ENCODE results near the gene ADAMTS20. TPM values are rescaled to one million over a fixed set of nuclear protein-coding genes. Genes with fewer than 3 reads are reported as not detected.
"Not testable (repeated sequence)": the region's sequence is repeated elsewhere in the genome, so short reads cannot be mapped to it uniquely, and the experiment has no call there.

ADAMTS20 gene, protein sequence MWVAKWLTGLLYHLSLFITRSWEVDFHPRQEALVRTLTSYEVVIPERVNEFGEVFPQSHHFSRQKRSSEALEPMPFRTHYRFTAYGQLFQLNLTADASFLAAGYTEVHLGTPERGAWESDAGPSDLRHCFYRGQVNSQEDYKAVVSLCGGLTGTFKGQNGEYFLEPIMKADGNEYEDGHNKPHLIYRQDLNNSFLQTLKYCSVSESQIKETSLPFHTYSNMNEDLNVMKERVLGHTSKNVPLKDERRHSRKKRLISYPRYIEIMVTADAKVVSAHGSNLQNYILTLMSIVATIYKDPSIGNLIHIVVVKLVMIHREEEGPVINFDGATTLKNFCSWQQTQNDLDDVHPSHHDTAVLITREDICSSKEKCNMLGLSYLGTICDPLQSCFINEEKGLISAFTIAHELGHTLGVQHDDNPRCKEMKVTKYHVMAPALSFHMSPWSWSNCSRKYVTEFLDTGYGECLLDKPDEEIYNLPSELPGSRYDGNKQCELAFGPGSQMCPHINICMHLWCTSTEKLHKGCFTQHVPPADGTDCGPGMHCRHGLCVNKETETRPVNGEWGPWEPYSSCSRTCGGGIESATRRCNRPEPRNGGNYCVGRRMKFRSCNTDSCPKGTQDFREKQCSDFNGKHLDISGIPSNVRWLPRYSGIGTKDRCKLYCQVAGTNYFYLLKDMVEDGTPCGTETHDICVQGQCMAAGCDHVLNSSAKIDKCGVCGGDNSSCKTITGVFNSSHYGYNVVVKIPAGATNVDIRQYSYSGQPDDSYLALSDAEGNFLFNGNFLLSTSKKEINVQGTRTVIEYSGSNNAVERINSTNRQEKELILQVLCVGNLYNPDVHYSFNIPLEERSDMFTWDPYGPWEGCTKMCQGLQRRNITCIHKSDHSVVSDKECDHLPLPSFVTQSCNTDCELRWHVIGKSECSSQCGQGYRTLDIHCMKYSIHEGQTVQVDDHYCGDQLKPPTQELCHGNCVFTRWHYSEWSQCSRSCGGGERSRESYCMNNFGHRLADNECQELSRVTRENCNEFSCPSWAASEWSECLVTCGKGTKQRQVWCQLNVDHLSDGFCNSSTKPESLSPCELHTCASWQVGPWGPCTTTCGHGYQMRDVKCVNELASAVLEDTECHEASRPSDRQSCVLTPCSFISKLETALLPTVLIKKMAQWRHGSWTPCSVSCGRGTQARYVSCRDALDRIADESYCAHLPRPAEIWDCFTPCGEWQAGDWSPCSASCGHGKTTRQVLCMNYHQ (N-terminal part only)
- not detected for total RNA-seq
- long read RNA-seq, donor 1 = 0 reads
- long read RNA-seq, donor 2 = 0 reads

DNA sequence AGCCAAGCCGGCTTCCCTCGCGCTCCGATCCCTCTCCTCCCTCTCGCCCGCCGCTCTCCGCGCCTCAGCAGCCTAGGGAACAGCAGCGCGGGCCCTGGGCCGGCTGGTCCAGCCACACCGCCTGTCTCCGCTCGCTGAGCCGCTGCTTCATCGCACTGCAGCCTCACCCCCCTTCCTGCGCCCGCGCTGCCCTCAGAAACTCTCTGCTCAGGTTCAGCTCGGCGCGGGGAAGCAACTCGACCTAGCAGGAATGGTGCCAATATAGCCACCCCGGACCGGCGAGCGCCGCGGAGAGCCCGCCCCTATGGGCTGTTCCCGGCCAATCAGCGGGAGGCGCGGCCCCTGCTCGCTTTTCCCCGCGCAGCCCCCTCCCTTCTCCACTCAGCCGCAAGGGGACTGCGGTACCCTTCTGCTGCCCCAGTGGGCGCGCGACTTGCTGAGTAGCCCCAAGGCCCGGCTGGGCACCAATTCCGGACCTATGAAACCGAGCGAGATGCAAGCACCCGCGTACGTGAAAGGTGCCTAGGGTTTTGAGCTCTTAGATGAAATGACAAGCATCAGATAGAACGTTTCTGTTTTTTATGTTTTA is at the start of gene ADAMTS20:
ADAMTS20 (minus strand) TSS at position 233 of the 589 bp plus-strand sequence. CDS start 282 bp downstream, outside the sequence.
- intact Hi-C loops (cut with DNase I) = no loop called here
- no peak for DNase-seq (ENCODE audit: low spot score)

DNA sequence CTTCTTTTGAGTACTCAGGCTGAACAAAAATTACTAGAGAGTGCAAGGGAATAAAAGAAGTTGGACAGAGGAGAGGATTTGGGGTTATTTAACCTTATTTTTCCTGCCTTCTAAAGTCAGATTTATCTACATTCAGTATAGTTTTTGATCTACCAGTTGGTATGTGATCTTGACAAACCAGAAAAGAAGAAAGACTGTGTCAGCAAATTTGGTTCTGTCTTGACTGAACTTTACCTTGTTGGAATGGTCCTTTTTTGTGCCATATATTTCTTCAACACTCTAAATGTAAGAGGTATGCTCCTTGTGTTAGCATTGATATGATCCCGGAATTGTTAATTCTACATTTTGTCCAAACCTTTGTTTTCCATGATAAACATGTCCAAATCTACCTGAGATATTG is 47.7 kb upstream of the ADAMTS20 start:
- DNase-seq (ENCODE audit: low spot score) = no peak
- intact Hi-C loops (cut with DNase I) = no loop called here

- no peak for DNase-seq (ENCODE audit: low spot score)
- intact Hi-C loops (cut with DNase I) = no loop called here
Observed at GRCh38 chr12:43599066-43599465, 47.1 kb upstream of the ADAMTS20 start.

GRCh38 chr12:43590307-43590706 is 38.3 kb upstream of the ADAMTS20 start:
- intact Hi-C loops (cut with DNase I) = no loop called here
- no peak for DNase-seq (ENCODE audit: low spot score)

GRCh38 chr12:43586646-43587245 is 34.7 kb upstream of the ADAMTS20 start:
- intact Hi-C loops (cut with DNase I) = no loop called here
- DNase-seq (ENCODE audit: low spot score) = no peak

DNA sequence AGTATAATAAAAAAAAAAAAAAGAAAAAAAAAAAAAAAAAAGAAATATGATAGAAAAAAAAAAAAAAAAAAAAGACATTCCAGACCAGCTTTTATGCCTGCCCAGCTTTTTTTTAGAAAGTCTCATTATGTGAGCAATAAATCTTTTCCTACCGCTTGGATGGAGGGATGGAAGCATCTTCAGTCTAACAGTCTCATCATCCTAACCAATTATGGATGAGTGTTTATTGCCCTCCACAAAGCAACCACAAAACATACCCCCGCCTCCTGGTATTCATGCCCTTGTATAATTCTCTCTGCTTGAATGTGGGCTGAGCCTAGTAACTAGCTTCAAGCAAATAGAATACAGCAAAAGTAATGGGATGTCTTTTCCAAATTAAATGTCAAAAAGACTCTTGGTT is 33.7 kb upstream of the ADAMTS20 start:
- intact Hi-C loops (cut with DNase I) = no loop called here
- DNase-seq (ENCODE audit: low spot score) = no peak

DNA sequence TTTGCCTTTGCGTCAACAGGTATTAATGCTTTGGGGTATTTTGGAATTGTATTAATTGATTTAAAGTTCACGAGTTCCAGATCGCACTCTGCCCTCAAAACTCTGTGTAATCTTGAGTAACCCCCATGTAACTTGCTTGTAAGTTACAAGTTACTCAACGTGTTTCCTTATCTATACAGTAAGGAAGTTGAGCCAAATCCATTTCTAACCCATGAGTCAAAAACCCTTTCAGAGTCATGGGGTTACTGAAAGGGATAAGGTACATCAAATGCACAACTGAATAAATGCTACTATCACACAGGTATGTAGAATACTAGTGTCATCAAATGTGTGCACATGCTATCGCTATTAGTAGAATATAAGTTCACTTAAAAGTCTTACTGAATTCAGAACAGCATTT is 28.6 kb upstream of the ADAMTS20 start:
- DNase-seq (ENCODE audit: low spot score) = no peak
- intact Hi-C loops (cut with DNase I) = no loop called here

GRCh38 chr12:43579206-43579605 is 27.2 kb upstream of the ADAMTS20 start:
- intact Hi-C loops (cut with DNase I) = no loop called here
- DNase-seq (ENCODE audit: low spot score) = no peak

- DNase-seq (ENCODE audit: low spot score) = no peak
- intact Hi-C loops (cut with DNase I) = no loop called here
Observed at GRCh38 chr12:43578782-43579181, 26.8 kb upstream of the ADAMTS20 start.

DNA sequence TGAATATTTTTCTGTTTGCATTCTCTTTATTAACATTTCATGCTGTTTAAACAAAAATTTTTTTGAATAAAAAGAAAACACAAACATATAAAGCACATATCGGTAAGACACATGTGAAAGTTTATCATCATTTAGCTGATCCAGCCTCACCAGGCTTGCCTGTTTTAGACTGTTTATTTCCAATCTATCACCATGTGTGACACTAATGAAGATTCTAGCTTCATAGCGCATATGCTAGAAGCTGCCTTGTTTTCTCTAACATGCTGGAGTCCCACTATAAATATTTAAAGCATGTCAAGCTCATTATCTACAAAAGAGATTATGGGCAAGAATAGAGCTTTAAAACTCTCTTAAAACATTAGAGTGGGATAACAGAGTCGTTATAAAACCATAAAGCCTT is 25.4 kb upstream of the ADAMTS20 start:
- DNase-seq (ENCODE audit: low spot score) = no peak
- intact Hi-C loops (cut with DNase I) = no loop called here

DNA sequence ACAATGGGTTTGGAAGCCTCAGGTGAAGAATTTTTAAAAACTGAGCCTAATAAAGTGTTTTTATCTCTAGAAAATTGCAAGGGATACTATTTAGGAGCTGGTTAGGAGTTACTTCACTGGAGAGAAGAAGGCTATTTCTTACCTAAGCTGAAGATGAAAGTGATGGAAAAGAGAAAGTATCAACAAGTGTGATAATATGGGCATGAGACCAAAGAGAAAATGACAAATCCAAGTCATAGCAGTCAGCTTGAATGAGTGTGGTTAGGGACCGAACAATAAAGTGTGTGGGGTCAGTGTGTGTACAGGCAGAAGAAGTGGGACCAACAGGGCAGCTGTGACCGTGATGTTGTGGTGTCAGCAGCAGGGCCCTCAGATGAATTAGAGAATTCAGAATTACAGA is 24.2 kb upstream of the ADAMTS20 start:
- DNase-seq (ENCODE audit: low spot score) = no peak
- intact Hi-C loops (cut with DNase I) = no loop called here

- DNase-seq (ENCODE audit: low spot score) = no peak
- intact Hi-C loops (cut with DNase I) = no loop called here
Observed at GRCh38 chr12:43571885-43572284, 19.9 kb upstream of the ADAMTS20 start.

DNA sequence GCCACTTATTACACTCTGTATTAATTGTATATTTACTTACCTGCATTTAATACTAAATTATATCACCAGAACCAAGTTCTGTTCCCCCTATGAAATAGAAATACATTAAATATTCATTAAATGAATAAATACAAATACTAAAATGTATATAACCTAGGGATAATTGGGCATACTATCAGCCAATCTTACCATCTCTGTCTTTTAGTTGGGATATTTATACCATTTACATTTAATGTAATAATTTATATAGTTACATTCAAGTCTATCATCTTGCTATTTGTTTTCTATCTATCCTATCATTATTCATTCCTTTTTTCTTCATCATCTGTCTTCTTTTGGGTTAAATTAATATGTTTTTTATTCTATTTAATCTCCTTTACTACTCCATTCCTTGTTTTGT is 4.1 kb upstream of the ADAMTS20 start:
- intact Hi-C loops (cut with DNase I) = no loop called here
- DNase-seq (ENCODE audit: low spot score) = no peak

- DNase-seq (ENCODE audit: low spot score) = peak; percentile 72
- intact Hi-C loops (cut with DNase I) = no loop called here
Observed at GRCh38 chr12:43551279-43551970, 578 bp downstream of the ADAMTS20 start.

- intact Hi-C loops (cut with DNase I) = no loop called here
- peak; percentile 67 for DNase-seq (ENCODE audit: low spot score)
Observed at GRCh38 chr12:43550831-43551271, 1.2 kb downstream of the ADAMTS20 start.

DNA sequence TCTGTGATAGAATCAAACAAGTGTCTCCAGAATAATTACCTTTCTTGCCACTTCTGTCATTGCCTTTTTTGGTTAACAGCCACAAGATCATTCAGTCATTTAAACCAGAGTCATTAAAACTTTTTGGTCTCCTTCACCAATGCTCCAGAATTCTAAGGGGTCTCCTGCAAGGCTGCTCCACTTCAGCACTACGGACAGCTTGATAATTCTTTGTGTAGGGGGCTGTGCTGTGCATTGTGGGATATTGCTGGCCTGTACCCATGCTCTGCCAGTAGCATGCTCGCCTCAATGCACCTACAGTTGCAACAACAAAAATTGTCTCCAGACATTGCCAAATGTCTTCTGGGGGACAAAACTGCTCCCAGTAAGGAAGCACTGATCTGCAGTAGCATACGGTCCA is 7.3 kb downstream of the ADAMTS20 start:
- intact Hi-C loops (cut with DNase I) = no loop called here

GRCh38 chr12:43540470-43540869 is 11.5 kb downstream of the ADAMTS20 start:
- intact Hi-C loops (cut with DNase I) = no loop called here
- DNase-seq (ENCODE audit: low spot score) = no peak

More for the DNA sequence above, 7.3 kb downstream of the ADAMTS20 start:
- DNase-seq (ENCODE audit: low spot score) = no peak

DNA sequence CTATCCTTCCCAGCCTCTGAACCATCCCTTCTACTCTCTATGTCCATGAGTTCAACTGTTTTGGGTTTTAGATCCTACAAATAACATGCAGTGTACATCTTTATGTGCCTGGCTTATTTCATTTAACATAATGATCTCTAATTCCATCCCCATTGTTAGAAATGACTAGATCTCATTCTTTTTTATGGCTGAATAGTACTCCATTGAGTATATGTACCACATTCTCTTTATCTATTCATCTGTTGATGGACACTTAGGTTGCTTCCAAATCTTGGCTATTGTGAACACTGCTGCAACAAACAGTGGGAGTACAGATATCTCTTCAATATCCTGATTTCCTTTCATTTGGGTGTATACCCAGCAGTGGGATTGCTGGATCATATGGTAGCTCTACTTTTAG is 14.3 kb downstream of the ADAMTS20 start:
- DNase-seq (ENCODE audit: low spot score); intact Hi-C loops (cut with DNase I): not testable (repeated sequence)
